GM19328 (cell line): ENCODE results near the gene PANX3.

Experiments
- ATAC-seq: cut with Tn5 transposase; IDR thresholded peaks from one replicate; pipeline ENCODE4 v1.9.1; 2021; ENCODE audit warnings: mild to moderate bottlenecking, moderate library complexity; ENCODE audit not compliant: unreplicated experiment

PANX3 gene

DNA sequence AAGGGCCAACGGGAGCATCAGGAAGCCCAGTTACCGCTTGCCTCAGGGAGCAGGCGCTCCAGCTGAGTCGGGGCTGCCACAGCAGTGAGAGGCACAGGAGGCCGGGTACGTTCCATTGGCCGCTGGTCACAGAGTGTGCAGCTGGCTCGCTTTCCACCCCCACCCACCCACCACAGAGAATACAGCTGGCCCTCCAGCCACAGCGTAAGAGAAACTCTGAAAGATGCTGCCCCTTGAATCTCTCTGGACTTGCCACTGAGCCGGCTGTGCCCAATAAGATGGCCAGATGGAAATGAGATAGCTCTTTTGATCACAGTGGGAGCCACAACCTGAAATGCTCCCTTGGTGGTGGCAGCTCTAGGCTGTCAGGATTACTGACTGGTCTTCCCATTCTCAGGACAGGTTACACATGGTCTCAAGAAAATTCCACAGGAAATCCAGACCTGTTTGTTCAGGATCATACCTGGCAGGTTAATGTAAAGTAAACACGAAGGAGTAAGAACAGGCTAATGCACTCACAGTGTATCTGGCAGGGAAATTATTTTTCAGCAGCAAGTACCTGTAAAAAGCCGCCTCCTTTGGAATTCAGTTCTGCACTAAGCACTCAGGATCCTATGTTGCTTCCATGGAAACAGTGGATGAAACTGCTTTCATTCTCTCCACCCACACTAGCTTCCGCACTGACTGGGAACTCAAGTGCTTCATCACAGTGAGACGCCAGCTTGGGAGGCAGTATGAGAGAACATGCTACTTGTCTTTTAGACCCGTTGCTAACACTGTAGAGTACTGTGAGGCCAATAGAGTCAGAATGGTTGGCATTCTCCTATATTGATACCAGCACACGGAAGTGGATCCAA, 45.8 kb downstream of the PANX3 start:
- ATAC-seq, result no peak

GRCh38 chr11:124657904-124658303, 46.7 kb downstream of the PANX3 start:
- ATAC-seq, result no peak

DNA sequence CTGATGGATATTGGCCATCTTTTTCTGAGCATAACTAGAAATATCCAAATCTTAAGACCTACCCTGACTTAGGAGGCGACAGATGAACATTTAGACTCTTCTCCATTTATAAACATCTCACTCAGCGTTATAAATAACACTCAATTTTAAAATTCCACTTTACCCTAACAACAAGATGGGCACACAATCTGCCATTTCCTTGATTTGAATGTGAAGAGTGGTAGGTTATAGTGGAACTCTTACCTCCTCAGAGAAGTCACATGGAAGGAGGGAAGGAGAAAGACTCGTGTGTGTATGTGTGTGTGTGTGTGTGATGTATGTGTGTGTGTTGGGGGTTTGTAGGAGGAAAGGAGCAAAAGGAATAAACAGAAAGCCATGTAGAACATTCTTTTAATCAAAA, 47.3 kb downstream of the PANX3 start:
- no peak for ATAC-seq

DNA sequence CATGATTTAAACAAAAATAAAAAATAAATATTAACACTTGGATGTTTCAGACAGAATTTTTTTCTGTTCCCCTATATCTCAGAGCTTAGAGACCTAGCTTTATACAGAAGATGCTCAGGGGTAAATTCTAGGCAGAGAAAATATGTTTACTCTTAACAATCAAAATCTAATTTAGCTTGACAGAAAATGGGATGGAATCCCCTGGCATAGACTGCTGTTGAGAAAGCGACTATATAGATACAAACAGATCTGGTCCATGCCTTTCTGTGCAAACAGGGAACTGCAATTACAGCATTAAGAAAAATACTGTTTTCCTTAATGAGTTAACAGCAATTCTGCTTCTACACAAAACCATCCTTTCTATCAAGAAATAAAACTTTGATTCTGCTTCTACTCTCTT, 47.8 kb downstream of the PANX3 start:
- no peak for ATAC-seq

DNA sequence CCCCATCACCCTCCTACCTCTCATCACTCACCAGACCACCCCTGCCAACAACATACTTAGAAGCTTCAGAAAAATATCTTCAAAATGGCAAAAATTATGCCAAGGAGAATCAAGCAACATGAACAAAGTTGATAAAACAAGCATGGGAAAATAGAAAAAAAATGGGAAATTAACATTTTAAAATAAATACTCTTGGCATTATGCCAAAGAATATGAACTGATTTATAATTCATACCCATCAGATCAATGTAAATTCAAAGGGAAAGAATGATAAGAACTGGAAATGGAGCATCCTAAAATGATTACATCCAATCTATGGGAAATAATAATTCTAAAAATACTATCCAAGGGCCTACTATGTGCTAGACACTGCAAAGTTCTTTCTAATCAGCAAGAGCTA, 50.3 kb downstream of the PANX3 start:
- no peak for ATAC-seq

GRCh38 chr11:124662106-124662505, 50.9 kb downstream of the PANX3 start:
- no peak for ATAC-seq

DNA sequence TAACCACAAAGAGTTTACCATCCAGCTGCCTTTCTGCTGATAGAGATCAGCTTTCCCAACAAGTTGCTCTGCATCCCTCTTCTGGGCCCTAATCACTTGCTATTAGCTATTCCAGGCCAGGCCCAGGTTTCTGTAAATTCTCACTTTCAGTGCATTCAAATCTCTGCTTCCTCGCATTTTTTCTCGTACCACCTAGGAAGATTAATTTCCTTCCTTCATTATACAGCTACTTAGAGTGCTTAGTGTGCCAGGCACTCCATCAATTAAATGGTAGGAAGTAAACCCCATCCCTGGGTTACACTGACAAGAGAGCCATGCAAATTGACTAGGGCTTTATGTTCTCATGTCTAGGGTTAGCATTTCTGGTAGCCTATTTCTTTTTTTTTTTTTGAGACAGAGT, 52.6 kb downstream of the PANX3 start:
- ATAC-seq, result no peak

- no peak for ATAC-seq
Measured at GRCh38 chr11:124667601-124668000, 56.4 kb downstream of the PANX3 start.

GRCh38 chr11:124669193-124669592, 58.0 kb downstream of the PANX3 start:
- no peak for ATAC-seq
